SU-DHL-6 (cell line): ENCODE measurements around the gene MUC5B.

Experiments used
- H2AFZ ChIP-seq: fragments of 200-600 bp; sonication (generic); 2 replicates; pipeline ENCODE4 v1.6.1; 2014; ENCODE audit warnings: low read depth, mild to moderate bottlenecking, moderate library complexity, mixed read lengths, antibody characterized with exemption, low read length; ENCODE audit not compliant: severe bottlenecking
- H3F3A ChIP-seq: fragments of 200-600 bp; shearing (Covaris generic); 2 replicates; pipeline ENCODE4 v1.6.0; 2016; ENCODE audit warnings: antibody characterized with exemption, mild to moderate bottlenecking; ENCODE audit not compliant: insufficient read depth
- H3K27ac ChIP-seq: fragments of 200-600 bp; sonication (generic); 2 replicates; pipeline ENCODE4 v1.5.1; 2016; ENCODE audit warnings: low read depth, mild to moderate bottlenecking, low read length, moderate library complexity, mixed read lengths
- H3K27me3 ChIP-seq: fragments of 200-600 bp; sonication (generic), shearing (Covaris generic); 2 replicates; pipeline ENCODE4 v1.6.0; 2014; ENCODE audit warnings: mild to moderate bottlenecking, low read length
- H3K36me3 ChIP-seq: fragments of 200-600 bp; sonication (generic); 2 replicates; pipeline ENCODE4 v1.6.1; 2014; ENCODE audit warnings: mild to moderate bottlenecking, low read length, mixed read lengths
- H3K4me2 ChIP-seq: fragments of 300-600, 200-600 bp; shearing (Covaris generic), sonication (generic); 2 replicates; pipeline ENCODE4 v1.6.0; 2014; ENCODE audit warnings: low read length, low read depth, mild to moderate bottlenecking; ENCODE audit not compliant: poor library complexity, severe bottlenecking
- H3K4me3 ChIP-seq: fragments of 200-600 bp; sonication (generic); 2 replicates; pipeline ENCODE4 v1.5.1; 2014; ENCODE audit warnings: antibody characterized with exemption, low read length, mild to moderate bottlenecking, mixed read lengths; ENCODE audit not compliant: insufficient read depth, poor library complexity, severe bottlenecking
- H3K79me2 ChIP-seq: fragments of 200-600 bp; sonication (generic); 2 replicates; pipeline ENCODE4 v1.6.1; 2014; ENCODE audit warnings: mild to moderate bottlenecking, low read length, moderate library complexity; ENCODE audit not compliant: insufficient read depth
- H3K9ac ChIP-seq: fragments of 200-600 bp; sonication (generic); 2 replicates; pipeline ENCODE4 v1.7.0; 2014; ENCODE audit warnings: mild to moderate bottlenecking, low read length
- H3K9me2 ChIP-seq: fragments of 200-600 bp; sonication (generic); replicated peaks from 2 replicates; pipeline ENCODE4 v1.6.1; 2014; ENCODE audit warnings: low read length; ENCODE audit not compliant: insufficient read depth
- H3K9me3 ChIP-seq: fragments of 200-600 bp; sonication (generic); 2 replicates; pipeline ENCODE4 v1.6.1; 2014; ENCODE audit warnings: low read length, mixed read lengths; ENCODE audit not compliant: insufficient read depth
- H4K20me1 ChIP-seq: fragments of 200-600 bp; sonication (generic); 2 replicates; pipeline ENCODE4 v1.6.1; 2014; ENCODE audit warnings: low read depth, mild to moderate bottlenecking, antibody characterized with exemption, low read length, moderate library complexity, mixed read lengths
- CTCF ChIP-seq: fragments of 200-600 bp; sonication (generic); IDR thresholded peaks from one replicate; pipeline ENCODE4 v1.5.1; 2017; ENCODE audit warnings: antibody characterized with exemption, mild to moderate bottlenecking, low read length, moderate library complexity; ENCODE audit not compliant: insufficient read depth, poor library complexity, severe bottlenecking
- EZH2phosphoT487 ChIP-seq: fragments of 200-600 bp; sonication (generic), shearing (Covaris generic); conservative IDR thresholded peaks from 2 replicates; pipeline ENCODE4 v1.6.1; 2018; ENCODE audit warnings: mild to moderate bottlenecking, antibody characterized with exemption, low read length, moderate library complexity, mixed read lengths

The MUC5B gene

GRCh38 chr11:1271927-1272326 is 49.1 kb downstream of the MUC5B start:
- no peaks in the 10 kb centered on the region for H3K79me2 ChIP-seq
- H3K27me3 ChIP-seq = no peaks in the 10 kb centered on the region
- no peak overlapping the region for H3K27ac ChIP-seq
- H4K20me1 ChIP-seq = no peaks in the 10 kb centered on the region
- no peak overlapping the region for H2AFZ ChIP-seq
- no peak overlapping the region for H3K9ac ChIP-seq
- no peak overlapping the region for H3K4me2 ChIP-seq
- no peaks in the 10 kb centered on the region for H3K9me2 ChIP-seq
- H3K9me3 ChIP-seq = no peaks in the 10 kb centered on the region
- H3K36me3 ChIP-seq = no peaks in the 10 kb centered on the region
- H3F3A ChIP-seq = no peaks in the 10 kb centered on the region
- no peak overlapping the region for H3K4me3 ChIP-seq
- TF ChIP-seq CTCF (no peak), EZH2phosphoT487 (no peak)

- Histone ChIP-seq H3K9ac (no peak overlapping the region), H3K27me3 (no peaks in the 10 kb centered on the region), H3K4me3 (no peak overlapping the region), H3K27ac (no peak overlapping the region), H2AFZ (no peak overlapping the region), H4K20me1 (no peaks in the 10 kb centered on the region), H3K36me3 (no peaks in the 10 kb centered on the region), H3K9me3 (no peaks in the 10 kb centered on the region), H3K4me2 (no peak overlapping the region), H3F3A (no peaks in the 10 kb centered on the region), H3K9me2 (no peaks in the 10 kb centered on the region), H3K79me2 (no peaks in the 10 kb centered on the region)
- TF ChIP-seq EZH2phosphoT487 = no peak
- no peak for TF ChIP-seq CTCF
Observed at GRCh38 chr11:1272531-1272930, 49.7 kb downstream of the MUC5B start.

- no peaks in the 10 kb centered on the region for H3K79me2 ChIP-seq
- H4K20me1 ChIP-seq = no peaks in the 10 kb centered on the region
- no peaks in the 10 kb centered on the region for H3K9me2 ChIP-seq
- no peaks in the 10 kb centered on the region for H3K9me3 ChIP-seq
- H3F3A ChIP-seq = no peaks in the 10 kb centered on the region
- no peak overlapping the region for H3K9ac ChIP-seq
- no peaks in the 10 kb centered on the region for H3K36me3 ChIP-seq
- H3K27ac ChIP-seq = no peak overlapping the region
- H3K4me2 ChIP-seq = no peak overlapping the region
- H3K4me3 ChIP-seq = no peak overlapping the region
- no peaks in the 10 kb centered on the region for H3K27me3 ChIP-seq
- H2AFZ ChIP-seq = no peak overlapping the region
- TF ChIP-seq CTCF (no peak), EZH2phosphoT487 (no peak)
Observed at GRCh38 chr11:1274501-1274900, 51.6 kb downstream of the MUC5B start.
